Parathyroid adenoma (tissue), 2 donors: Measurements from ENCODE around the gene EPHA6.

Source experiments
- H2AFZ ChIP-seq: fragments of 300-600 bp; sonication (generic); one replicate; pipeline ENCODE4 v1.7.0; 2017; ENCODE audit warnings: antibody characterized with exemption, mild to moderate bottlenecking
- H3K27ac ChIP-seq: fragments of 300-600 bp; sonication (generic); one replicate; pipeline ENCODE4 v1.7.0; 2017
- H3K27me3 ChIP-seq: fragments of 300-600 bp; sonication (generic); one replicate; pipeline ENCODE4 v1.7.0; 2017; ENCODE audit warnings: low read length; ENCODE audit not compliant: control insufficient read depth, insufficient read depth
- H3K36me3 ChIP-seq: fragments of 300-600 bp; sonication (generic); one replicate; pipeline ENCODE4 v1.7.0; 2017; ENCODE audit warnings: low read length; ENCODE audit not compliant: control insufficient read depth, insufficient read depth
- H3K4me1 ChIP-seq: fragments of 300-600 bp; sonication (generic); one replicate; pipeline ENCODE4 v1.7.0; 2017; ENCODE audit warnings: control low read depth
- H3K4me2 ChIP-seq: fragments of 300-600 bp; sonication (generic); one replicate; pipeline ENCODE4 v1.7.0; 2017; ENCODE audit warnings: low read length
- H3K4me3 ChIP-seq: fragments of 300-600 bp; sonication (generic); one replicate; pipeline ENCODE4 v1.7.0; 2017; ENCODE audit warnings: low read depth, low read length
- H3K79me2 ChIP-seq: fragments of 300-600 bp; sonication (generic); one replicate; pipeline ENCODE4 v1.7.0; 2017; ENCODE audit warnings: control low read depth
- H3K9ac ChIP-seq: fragments of 300-600 bp; sonication (generic); one replicate; pipeline ENCODE4 v1.7.0; 2017; ENCODE audit warnings: mild to moderate bottlenecking
- H3K9me3 ChIP-seq: fragments of 300-600 bp; sonication (generic); one replicate; pipeline ENCODE4 v1.7.0; 2017; ENCODE audit warnings: low read length; ENCODE audit not compliant: control insufficient read depth
- TF ChIP-seq, protein P1 (sequence below): fragments of 300-600 bp; sonication (generic); IDR thresholded peaks from one replicate; pipeline ENCODE4 v1.7.0; 2017; ENCODE audit warnings: antibody characterized with exemption, mild to moderate bottlenecking
- donor health status: primary hyperparathyroidism.

The EPHA6 gene

GRCh38 chr3:97353176-97353575 is 538.8 kb downstream of the EPHA6 start:
- TF ChIP-seq, protein P1, sequence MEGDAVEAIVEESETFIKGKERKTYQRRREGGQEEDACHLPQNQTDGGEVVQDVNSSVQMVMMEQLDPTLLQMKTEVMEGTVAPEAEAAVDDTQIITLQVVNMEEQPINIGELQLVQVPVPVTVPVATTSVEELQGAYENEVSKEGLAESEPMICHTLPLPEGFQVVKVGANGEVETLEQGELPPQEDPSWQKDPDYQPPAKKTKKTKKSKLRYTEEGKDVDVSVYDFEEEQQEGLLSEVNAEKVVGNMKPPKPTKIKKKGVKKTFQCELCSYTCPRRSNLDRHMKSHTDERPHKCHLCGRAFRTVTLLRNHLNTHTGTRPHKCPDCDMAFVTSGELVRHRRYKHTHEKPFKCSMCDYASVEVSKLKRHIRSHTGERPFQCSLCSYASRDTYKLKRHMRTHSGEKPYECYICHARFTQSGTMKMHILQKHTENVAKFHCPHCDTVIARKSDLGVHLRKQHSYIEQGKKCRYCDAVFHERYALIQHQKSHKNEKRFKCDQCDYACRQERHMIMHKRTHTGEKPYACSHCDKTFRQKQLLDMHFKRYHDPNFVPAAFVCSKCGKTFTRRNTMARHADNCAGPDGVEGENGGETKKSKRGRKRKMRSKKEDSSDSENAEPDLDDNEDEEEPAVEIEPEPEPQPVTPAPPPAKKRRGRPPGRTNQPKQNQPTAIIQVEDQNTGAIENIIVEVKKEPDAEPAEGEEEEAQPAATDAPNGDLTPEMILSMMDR: no peak
- Histone ChIP-seq H3K27me3 (no peaks in the 10 kb centered on the region), H3K4me1 (no peaks in the 10 kb centered on the region), H3K9me3 (peaks cover 4% of the 10 kb centered on the region), H2AFZ (no peak overlapping the region), H3K4me3 (no peak overlapping the region), H3K79me2 (no peaks in the 10 kb centered on the region), H3K36me3 (no peaks in the 10 kb centered on the region), H3K9ac (no peak overlapping the region), H3K27ac (no peak overlapping the region), H3K4me2 (no peak overlapping the region)

- Histone ChIP-seq H2AFZ (no peak overlapping the region), H3K27me3 (no peaks in the 10 kb centered on the region), H3K9ac (no peak overlapping the region), H3K79me2 (no peaks in the 10 kb centered on the region), H3K4me3 (no peak overlapping the region), H3K4me2 (no peak overlapping the region), H3K4me1 (no peaks in the 10 kb centered on the region), H3K36me3 (no peaks in the 10 kb centered on the region), H3K9me3 (no peaks in the 10 kb centered on the region), H3K27ac (no peak overlapping the region)
- TF ChIP-seq, protein P1: no peak
Observed at GRCh38 chr3:97359977-97360376, 545.6 kb downstream of the EPHA6 start.

DNA sequence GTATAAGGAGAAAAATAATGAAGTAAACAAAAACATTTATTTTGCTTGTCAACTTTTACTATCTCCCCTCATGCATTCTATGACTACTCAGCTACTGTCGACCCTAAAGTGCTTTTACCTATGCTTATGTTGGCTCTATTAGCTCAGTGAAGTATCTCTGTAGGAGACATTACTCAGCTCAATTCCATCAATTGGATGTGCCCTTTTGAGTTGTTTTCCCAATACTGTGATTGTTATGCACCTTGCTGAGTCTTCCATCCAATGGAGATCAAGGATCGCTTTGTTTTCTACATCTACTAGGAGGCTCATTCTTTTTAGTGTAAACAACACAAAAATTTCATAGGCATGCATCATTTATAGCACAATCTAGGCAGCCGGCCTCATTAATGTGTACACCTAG is 546.4 kb downstream of the EPHA6 start:
- no peaks in the 10 kb centered on the region for H3K9me3 ChIP-seq

GRCh38 chr3:97384583-97384982 is 570.2 kb downstream of the EPHA6 start:
- TF ChIP-seq, protein P1: no peak
- Histone ChIP-seq H3K27me3 (no peaks in the 10 kb centered on the region), H3K27ac (no peak overlapping the region), H2AFZ (no peak overlapping the region), H3K9me3 (no peaks in the 10 kb centered on the region), H3K4me1 (no peaks in the 10 kb centered on the region), H3K4me3 (no peak overlapping the region), H3K79me2 (no peaks in the 10 kb centered on the region), H3K9ac (no peak overlapping the region), H3K36me3 (no peaks in the 10 kb centered on the region), H3K4me2 (no peak overlapping the region)

More for the DNA sequence above, 546.4 kb downstream of the EPHA6 start:
- no peaks in the 10 kb centered on the region for H3K79me2 ChIP-seq
- H2AFZ ChIP-seq: no peak overlapping the region
- TF ChIP-seq, protein P1: no peak
- no peaks in the 10 kb centered on the region for H3K36me3 ChIP-seq
- no peak overlapping the region for H3K9ac ChIP-seq
- no peak overlapping the region for H3K4me2 ChIP-seq
- no peak overlapping the region for H3K27ac ChIP-seq
- H3K4me3 ChIP-seq: no peak overlapping the region
- no peaks in the 10 kb centered on the region for H3K27me3 ChIP-seq
- no peaks in the 10 kb centered on the region for H3K4me1 ChIP-seq

DNA sequence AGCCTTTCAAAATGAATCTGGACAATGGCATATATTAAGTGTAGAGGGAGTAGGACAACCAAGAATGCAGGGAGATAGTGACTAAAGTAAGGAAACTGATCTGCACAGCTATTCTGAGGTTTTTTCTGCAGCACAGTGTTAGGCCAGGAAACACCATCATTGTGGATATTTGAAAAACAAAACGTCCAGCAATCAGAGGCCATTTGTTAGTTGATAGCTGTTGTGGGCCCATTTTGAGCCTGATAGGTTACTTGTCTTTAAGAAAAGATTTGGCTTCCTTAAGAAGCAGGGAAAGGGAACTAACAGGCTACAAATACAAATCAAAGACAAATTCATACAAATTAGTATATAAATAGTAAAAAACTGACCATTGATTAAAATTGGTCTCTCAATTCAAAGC is 574.4 kb downstream of the EPHA6 start:
- Histone ChIP-seq H3K9me3 (no peaks in the 10 kb centered on the region), H3K36me3 (no peaks in the 10 kb centered on the region), H2AFZ (no peak overlapping the region), H3K4me3 (no peak overlapping the region), H3K79me2 (no peaks in the 10 kb centered on the region), H3K27me3 (no peaks in the 10 kb centered on the region), H3K27ac (no peak overlapping the region), H3K4me1 (no peaks in the 10 kb centered on the region), H3K4me2 (no peak overlapping the region), H3K9ac (no peak overlapping the region)
- TF ChIP-seq, protein P1: no peak
